IMR-90 (cell line): Measurements from ENCODE around the gene TMEM129. TPM values are rescaled to one million over a fixed set of nuclear protein-coding genes. Genes with fewer than 3 reads are reported as not detected.

ENCODE experiments used
- ATAC-seq: fragments of 200-7000 bp; cut with Tn5 transposase; 2 replicates; pipeline ENCODE4 v1.9.1; 2020; ENCODE audit warnings: low read depth, mild to moderate bottlenecking, moderate library complexity
- BruUV-seq: library from RNA; stranded (reverse); fragments of 400-500 nt; replicated peaks from 2 replicates; lab custom pipeline; 2021; lab: Mats Ljungman, UMichigan
- CTCF ChIA-PET: fragments of 300-600 bp; formaldehyde crosslinking; extraction: SDS; loops from one replicate; lab custom pipeline; 2021; ENCODE audit warnings: antibody characterized with exemption; lab: Yijun Ruan, JAX
- POLR2A ChIA-PET: fragments of 300-600 bp; sonication (Branson Sonifier 250); formaldehyde crosslinking; loops from one replicate; lab custom pipeline; 2022; ENCODE audit warnings: antibody characterized with exemption; ENCODE audit not compliant: unreplicated experiment; lab: Charles Lee
- DNase-seq: peaks from one replicate; pipeline ENCODE4 v3.0.0; 2013
- H2AFZ ChIP-seq: replicated peaks from 2 replicates; pipeline ENCODE3; 2013; ENCODE audit warnings: low read length, mild to moderate bottlenecking; ENCODE audit not compliant: poor library complexity
- H2AK5ac ChIP-seq: 2 replicates; pipeline ENCODE4 v1.6.1; 2013; ENCODE audit warnings: low read depth, low read length, inconsistent platforms
- H2AK9ac ChIP-seq: replicated peaks from 2 replicates; pipeline ENCODE3; 2013; ENCODE audit warnings: mild to moderate bottlenecking, low read depth, low read length, moderate library complexity; ENCODE audit not compliant: poor library complexity
- H2BK120ac ChIP-seq: 2 replicates; pipeline ENCODE4 v1.6.1; 2013; ENCODE audit warnings: low read depth, low read length, inconsistent platforms
- H2BK15ac ChIP-seq: 3 replicates; pipeline ENCODE4 v1.6.1; 2013; ENCODE audit warnings: low read depth, low read length, inconsistent platforms
- H2BK20ac ChIP-seq: 2 replicates; pipeline ENCODE4 v1.6.1; 2013; ENCODE audit warnings: low read depth, mild to moderate bottlenecking, inconsistent platforms, low read length, moderate library complexity
- H2BK5ac ChIP-seq: 2 replicates; pipeline ENCODE4 v1.6.1; 2013; ENCODE audit warnings: mild to moderate bottlenecking, low read depth, low read length, inconsistent platforms; ENCODE audit not compliant: poor library complexity, severe bottlenecking
- H3K14ac ChIP-seq: replicated peaks from 2 replicates; pipeline ENCODE4 v1.6.1; 2013; ENCODE audit warnings: low read depth, low read length, inconsistent platforms
- H3K18ac ChIP-seq: 2 replicates; pipeline ENCODE4 v1.6.1; 2013; ENCODE audit warnings: low read depth, low read length, control low read depth
- H3K23ac ChIP-seq: 2 replicates; pipeline ENCODE4 v1.6.1; 2013; ENCODE audit warnings: low read depth, low read length, inconsistent platforms
- H3K27ac ChIP-seq: 2 replicates; pipeline ENCODE4 v1.5.1; 2013; ENCODE audit warnings: mild to moderate bottlenecking, control low read depth, low read length; ENCODE audit not compliant: insufficient read depth
- H3K27me3 ChIP-seq: 2 replicates; pipeline ENCODE4 v1.6.1; 2013; ENCODE audit warnings: low read length; ENCODE audit not compliant: control insufficient read depth, insufficient read depth
- H3K36me3 ChIP-seq: 2 replicates; pipeline ENCODE4 v1.6.1; 2013; ENCODE audit warnings: low read length, mixed read lengths; ENCODE audit not compliant: control insufficient read depth, insufficient read depth
- H3K4ac ChIP-seq: 2 replicates; pipeline ENCODE4 v1.6.1; 2013; ENCODE audit warnings: low read depth, low read length, inconsistent platforms
- H3K4me1 ChIP-seq: 2 replicates; pipeline ENCODE4 v1.6.1; 2013; ENCODE audit warnings: low read length, mixed read lengths; ENCODE audit not compliant: control insufficient read depth, insufficient read depth
- H3K4me2 ChIP-seq: 2 replicates; pipeline ENCODE4 v1.6.1; 2013; ENCODE audit warnings: low read depth, mild to moderate bottlenecking, control low read depth, low read length, moderate library complexity
- H3K4me3 ChIP-seq: 2 replicates; pipeline ENCODE4 v1.5.1; 2013; ENCODE audit warnings: low read depth, mild to moderate bottlenecking, control low read depth, low read length, moderate library complexity; ENCODE audit not compliant: insufficient read depth
- H3K56ac ChIP-seq: 2 replicates; pipeline ENCODE4 v1.6.1; 2013; ENCODE audit warnings: low read length, inconsistent platforms; ENCODE audit not compliant: insufficient read depth; ENCODE audit errors: extremely low read depth
- H3K79me1 ChIP-seq, 2 experiments: 2 replicates each; pipeline ENCODE4 v1.6.1; 2013; ENCODE audit warnings: low read length in 2 of 2, inconsistent platforms in 1 of 2, low read depth in 1 of 2
- H3K9ac ChIP-seq: 2 replicates; pipeline ENCODE4 v1.6.1; 2013; ENCODE audit warnings: low read depth, low read length, control low read depth
- H3K9me1 ChIP-seq: 2 replicates; pipeline ENCODE4 v1.6.1; 2013; ENCODE audit warnings: low read length, inconsistent platforms; ENCODE audit not compliant: insufficient read depth
- H3K9me3 ChIP-seq: 2 replicates; pipeline ENCODE4 v1.6.1; 2013; ENCODE audit warnings: low read length; ENCODE audit not compliant: control insufficient read depth, insufficient read depth
- H4K20me1 ChIP-seq: 2 replicates; pipeline ENCODE4 v1.6.1; 2013; ENCODE audit warnings: low read length, inconsistent platforms; ENCODE audit not compliant: insufficient read depth
- H4K5ac ChIP-seq: 2 replicates; pipeline ENCODE4 v1.6.1; 2013; ENCODE audit warnings: mild to moderate bottlenecking, low read depth, low read length, control low read depth
- H4K8ac ChIP-seq, 2 experiments: 2 replicates each; pipeline ENCODE4 v1.6.1; 2013; ENCODE audit warnings: low read depth in 2 of 2, low read length in 2 of 2, control low read depth in 1 of 2, inconsistent platforms in 1 of 2
- H4K91ac ChIP-seq: 2 replicates; pipeline ENCODE4 v1.6.1; 2013; ENCODE audit warnings: low read depth, low read length, inconsistent platforms; ENCODE audit not compliant: insufficient read depth
- BHLHE40 ChIP-seq: fragments of 150-350 bp; IDR thresholded peaks from 2 replicates; pipeline ENCODE4 v1.6.1; 2016; ENCODE audit warnings: mild to moderate bottlenecking, low read depth, low read length
- CEBPB ChIP-seq: IDR thresholded peaks from 2 replicates; pipeline ENCODE4 v1.6.1; 2012; ENCODE audit warnings: low read depth, low read length, improper control_type of control experiment
- CHD1 ChIP-seq: IDR thresholded peaks from 2 replicates; pipeline ENCODE4 v1.6.1; 2012; ENCODE audit warnings: low read depth, low read length, improper control_type of control experiment
- CTCF ChIP-seq: conservative IDR thresholded peaks from 2 replicates; pipeline ENCODE4 v1.5.1; 2012; ENCODE audit warnings: mild to moderate bottlenecking, low read depth, low read length, improper control_type of control experiment
- FOS ChIP-seq: fragments of 150-350 bp; IDR thresholded peaks from 2 replicates; pipeline ENCODE4 v1.6.1; 2016; ENCODE audit warnings: low read depth, low read length
- MAFK ChIP-seq: IDR thresholded peaks from 2 replicates; pipeline ENCODE4 v1.6.1; 2012; ENCODE audit warnings: low read depth, low read length, improper control_type of control experiment
- MAZ ChIP-seq: IDR thresholded peaks from 2 replicates; pipeline ENCODE4 v1.6.1; 2012; ENCODE audit warnings: low read depth, mild to moderate bottlenecking, low read length, improper control_type of control experiment, moderate library complexity, borderline replicate concordance
- MXI1 ChIP-seq: IDR thresholded peaks from 2 replicates; pipeline ENCODE4 v1.6.1; 2012; ENCODE audit warnings: low read depth, mild to moderate bottlenecking, low read length, moderate library complexity, borderline replicate concordance
- NFE2L2 ChIP-seq: fragments of 150-350 bp; IDR thresholded peaks from 2 replicates; pipeline ENCODE4 v1.6.1; 2016; ENCODE audit warnings: low read depth, mild to moderate bottlenecking, low read length
- POLR2A ChIP-seq: IDR thresholded peaks from 2 replicates; pipeline ENCODE4 v1.6.1; 2012; ENCODE audit warnings: mild to moderate bottlenecking, low read depth, low read length
- RAD21 ChIP-seq: IDR thresholded peaks from 2 replicates; pipeline ENCODE4 v1.6.1; 2012; ENCODE audit warnings: low read length, improper control_type of control experiment
- RCOR1 ChIP-seq: IDR thresholded peaks from 2 replicates; pipeline ENCODE4 v1.6.1; 2012; ENCODE audit warnings: mild to moderate bottlenecking, low read length, improper control_type of control experiment; ENCODE audit not compliant: insufficient replicate concordance
- RFX5 ChIP-seq: IDR thresholded peaks from 2 replicates; pipeline ENCODE4 v1.8.0; 2012; ENCODE audit warnings: low read depth, mild to moderate bottlenecking, low read length, moderate library complexity
- SMC3 ChIP-seq: fragments of 150-350 bp; IDR thresholded peaks from 2 replicates; pipeline ENCODE4 v1.6.1; 2016; ENCODE audit warnings: low read depth, mild to moderate bottlenecking, antibody characterized with exemption, low read length, moderate library complexity
- WGBS, 2 experiments: methylation state at CpG; one replicate each; pipeline versions ENCODE4 v1.1.5 to v1.1.7; 2013; ENCODE audit warnings: missing lambda C conversion rate in 2 of 2; ENCODE audit not compliant: insufficient read length in 1 of 2; ENCODE audit errors: extremely low coverage in 2 of 2; 5-methylcytosine and 5-hydroxymethylcytosine counted together
- dilution Hi-C: fragments of 300-500 bp; cut with HindIII; formaldehyde crosslinking; loops from one replicate; pipeline ENCODE4 v1.14.3; 2018; ENCODE audit warnings: low sequenced_read_pairs; ENCODE audit not compliant: unreplicated experiment
- in situ Hi-C: fragments of 300-500 bp; cut with MboI; formaldehyde crosslinking; loops from 3 replicates; pipeline ENCODE4 v1.14.3; 2019; ENCODE audit warnings: low sequenced_read_pairs, inconsistent platforms, mixed read lengths
- intact Hi-C: fragments of 100-400 bp; cut with micrococcal nuclease; formaldehyde crosslinking; loops from 2 replicates; pipeline ENCODE4 v1.10.0; 2022
- polyA plus RNA-seq, 3 experiments: library from polyadenylated mRNA; depleted of rRNA; stranded (reverse); fragments of >200 nt; gene quantifications; 2 replicates each; pipeline ENCODE4 v1.2.3, GENCODE V29; 2012; ENCODE audit warnings: low replicate concordance in 1 of 3
- total RNA-seq: library from RNA; depleted of rRNA; stranded (reverse); fragments of >200 nt; gene quantifications from 2 replicates; pipeline ENCODE4 v1.2.3, GENCODE V29; 2012
- TF ChIP-seq, protein P1 (sequence below): fragments of 150-350 bp; IDR thresholded peaks from 2 replicates; pipeline ENCODE4 v1.6.1; 2017; ENCODE audit warnings: mild to moderate bottlenecking, antibody characterized with exemption, low read length, low read depth
- TF ChIP-seq, protein P2 (sequence below): fragments of 150-350 bp; IDR thresholded peaks from 2 replicates; pipeline ENCODE4 v1.6.1; 2016; ENCODE audit warnings: low read depth, mild to moderate bottlenecking, low read length, moderate library complexity, borderline replicate concordance

The TMEM129 gene
- total and polyA plus RNA-seq, 2 of the 4 experiments (the other 2 are of a cell fraction) = 6.6 to 26.6 TPM

- H3K18ac ChIP-seq = no peak overlapping the region
- no peak overlapping the region for H4K8ac ChIP-seq
- no CpG with 5 or more reads among the region's 5 CpGs for WGBS, 2 experiments
- TF ChIP-seq CEBPB (no peak), POLR2A (no peak), SMC3 (no peak), MAFK (no peak), NFE2L2 (no peak), CHD1 (no peak), RCOR1 (no peak), BHLHE40 (no peak), RFX5 (no peak), FOS (no peak), MAZ (no peak), RAD21 (no peak), CTCF (no peak), MXI1 (no peak)
- TF ChIP-seq, protein P1, sequence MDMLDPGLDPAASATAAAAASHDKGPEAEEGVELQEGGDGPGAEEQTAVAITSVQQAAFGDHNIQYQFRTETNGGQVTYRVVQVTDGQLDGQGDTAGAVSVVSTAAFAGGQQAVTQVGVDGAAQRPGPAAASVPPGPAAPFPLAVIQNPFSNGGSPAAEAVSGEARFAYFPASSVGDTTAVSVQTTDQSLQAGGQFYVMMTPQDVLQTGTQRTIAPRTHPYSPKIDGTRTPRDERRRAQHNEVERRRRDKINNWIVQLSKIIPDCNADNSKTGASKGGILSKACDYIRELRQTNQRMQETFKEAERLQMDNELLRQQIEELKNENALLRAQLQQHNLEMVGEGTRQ = no peak
- TF ChIP-seq, protein P2, sequence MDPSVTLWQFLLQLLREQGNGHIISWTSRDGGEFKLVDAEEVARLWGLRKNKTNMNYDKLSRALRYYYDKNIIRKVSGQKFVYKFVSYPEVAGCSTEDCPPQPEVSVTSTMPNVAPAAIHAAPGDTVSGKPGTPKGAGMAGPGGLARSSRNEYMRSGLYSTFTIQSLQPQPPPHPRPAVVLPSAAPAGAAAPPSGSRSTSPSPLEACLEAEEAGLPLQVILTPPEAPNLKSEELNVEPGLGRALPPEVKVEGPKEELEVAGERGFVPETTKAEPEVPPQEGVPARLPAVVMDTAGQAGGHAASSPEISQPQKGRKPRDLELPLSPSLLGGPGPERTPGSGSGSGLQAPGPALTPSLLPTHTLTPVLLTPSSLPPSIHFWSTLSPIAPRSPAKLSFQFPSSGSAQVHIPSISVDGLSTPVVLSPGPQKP = no peak
- in situ Hi-C loops (no loop called here), intact Hi-C loops (no loop called here), dilution Hi-C loops (no loop called here)
- H4K20me1 ChIP-seq = peaks cover 32% of the 10 kb centered on the region
- H2BK120ac ChIP-seq = no peak overlapping the region
- no peaks in the 10 kb centered on the region for H3K9me3 ChIP-seq
- H3K23ac ChIP-seq = 0 out of 2 replicates have a peak overlapping the region, but pooled peaks have one; percentile 48
- H3K4me2 ChIP-seq = no peak overlapping the region
- H3K27ac ChIP-seq = no peak overlapping the region
- H3K4me1 ChIP-seq = no peaks in the 10 kb centered on the region
- no peak overlapping the region for H3K14ac ChIP-seq
- ATAC-seq = no peak
- no peak overlapping the region for H2BK20ac ChIP-seq
- peaks cover 10 to 39% of the 10 kb centered on the region in 2 experiments for H3K79me1 ChIP-seq
- DNase-seq = no peak
- no peak overlapping the region for H2AFZ ChIP-seq
- BruUV-seq = no TSS peak
- no peak overlapping the region for H3K9ac ChIP-seq
- peaks cover 62% of the 10 kb centered on the region for H3K36me3 ChIP-seq
- H3K4me3 ChIP-seq = no peak overlapping the region
- no peak overlapping the region for H3K4ac ChIP-seq
- no peak overlapping the region for H4K5ac ChIP-seq
- no peak overlapping the region for H3K56ac ChIP-seq
- ChIA-PET CTCF (no interaction called here), POLR2A (no interaction called here)
- H2BK5ac ChIP-seq = no peak overlapping the region
- H2AK5ac ChIP-seq = no peak overlapping the region
- H2AK9ac ChIP-seq = no peak overlapping the region
- no peak overlapping the region for H2BK15ac ChIP-seq
- H3K9me1 ChIP-seq = no peaks in the 10 kb centered on the region
- H3K27me3 ChIP-seq = no peaks in the 10 kb centered on the region
- H4K91ac ChIP-seq = no peak overlapping the region
These were observed 25.2 kb downstream of the TMEM129 start for GRCh38 chr4:1695913-1696312.
